Tibial nerve (tissue), 4 donors: ENCODE measurements around the gene NXPH3. TPM values are rescaled to one million over a fixed set of nuclear protein-coding genes. Genes with fewer than 3 reads are reported as not detected.

ENCODE experiments used
- DNase-seq, 2 donors: peaks; one replicate each; pipeline ENCODE4 v3.0.0-alpha.2; 2019; ENCODE audit warnings: low spot score in 2 of 2
- H3K27ac ChIP-seq, 4 donors: fragments of 200-600 bp; sonication (generic) in 3 of 4; one replicate each; pipeline ENCODE4 v1.5.1; 2017 to 2019; ENCODE audit warnings: mild to moderate bottlenecking in 1 of 4
- H3K27me3 ChIP-seq, 2 donors: fragments of 200-600 bp; sonication (generic) in 1 of 2; one replicate each; pipeline versions ENCODE4 v1.5.1 to v1.6.0; 2017 to 2019
- H3K36me3 ChIP-seq, 3 donors: fragments of 200-600 bp; sonication (generic); one replicate each; pipeline ENCODE4 v1.5.1; 2018 to 2019
- H3K4me1 ChIP-seq, 4 donors: fragments of 200-600 bp; sonication (generic) in 3 of 4; one replicate each; pipeline ENCODE4 v1.5.1; 2017 to 2019
- H3K4me3 ChIP-seq, 4 donors: fragments of 200-600 bp; sonication (generic) in 3 of 4; one replicate each; pipeline ENCODE4 v1.5.1; 2017 to 2019; ENCODE audit warnings: mild to moderate bottlenecking in 1 of 4, moderate library complexity in 1 of 4
- H3K9me3 ChIP-seq, 4 donors: fragments of 200-600 bp; sonication (generic) in 3 of 4; one replicate each; pipeline ENCODE4 v1.5.1; 2017 to 2019
- CTCF ChIP-seq, 5 experiments: fragments of 200-600 bp in 3 of 5; fragments of 450-650 bp in 2 of 5; sonication (generic) in 3 of 5; IDR thresholded peaks; one replicate each; pipeline ENCODE4 v1.5.1; 2016 to 2019; ENCODE audit warnings: antibody characterized with exemption in 5 of 5, mild to moderate bottlenecking in 3 of 5, moderate library complexity in 2 of 5
- EP300 ChIP-seq, 2 donors: sonication (generic); formaldehyde crosslinking; IDR thresholded peaks; one replicate each; pipeline ENCODE4 v1.6.1; 2017; ENCODE audit warnings: antibody characterized with exemption in 2 of 2, mild to moderate bottlenecking in 1 of 2
- POLR2A ChIP-seq, 2 donors: fragments of 450-650 bp; IDR thresholded peaks; one replicate each; pipeline ENCODE4 v1.6.1; 2017; ENCODE audit warnings: antibody characterized with exemption in 2 of 2, mild to moderate bottlenecking in 2 of 2, moderate library complexity in 2 of 2
- WGBS, 2 donors: methylation state at CpG; one replicate each; pipeline ENCODE4 v1.1.5; 2018; 5-methylcytosine and 5-hydroxymethylcytosine counted together
- total RNA-seq, 4 donors: library from RNA; depleted of rRNA; stranded (reverse); fragments of >200 nt; gene quantifications; one replicate each; pipeline ENCODE4 v1.1.0, GENCODE V29; 2016

The NXPH3 gene
- total RNA-seq, 4 donors from 2014 or later = 5.4 to 21.9 (median 11.4) TPM

- DNase-seq = no peak
- Histone ChIP-seq H3K4me1 (peaks cover 0 to 67% (median 15%) of the 10 kb centered on the region in 4 donors), H3K27me3 (peaks cover 0 to 11% of the 10 kb centered on the region in 2 donors), H3K36me3 (no peaks in the 10 kb centered on the region), H3K4me3 (no peak overlapping the region), H3K9me3 (no peaks in the 10 kb centered on the region), H3K27ac (peak overlapping the region in 1 of 4 donors; percentile 88)
- 42 to 44% methylated on average over 15 of the region's 15 CpGs for WGBS, 2 donors
- TF ChIP-seq EP300 (IDR thresholded peaks at IDR 0.05) (no peak), POLR2A (IDR thresholded peaks at IDR 0.05) (no peak), CTCF (IDR thresholded peaks at IDR 0.05) (no peak)
Measured at GRCh38 chr17:49573510-49574322, 2.0 kb upstream of the NXPH3 start.

GRCh38 chr17:49574323-49574781, 1.3 kb upstream of the NXPH3 start:
- WGBS, 2 donors = 26 to 27% methylated on average over 13 of the region's 13 CpGs
- Histone ChIP-seq H3K9me3 (no peaks in the 10 kb centered on the region), H3K4me1 (peaks cover 0 to 71% (median 15%) of the 10 kb centered on the region in 4 donors), H3K36me3 (no peaks in the 10 kb centered on the region), H3K27me3 (peaks cover 0 to 11% of the 10 kb centered on the region in 2 donors), H3K4me3 (no peak overlapping the region), H3K27ac (peak overlapping the region in 3 of 4 donors; percentile 49 to 88 (median 50))
- no peak for DNase-seq
- no peak for TF ChIP-seq CTCF (IDR thresholded peaks at IDR 0.05)

GRCh38 chr17:49574945-49575678, 559 bp upstream of the NXPH3 start:
- H3K36me3 ChIP-seq = no peaks in the 10 kb centered on the region
- peaks cover 0 to 64% (median 15%) of the 10 kb centered on the region in 4 donors for H3K4me1 ChIP-seq
- TF ChIP-seq CTCF (IDR thresholded peaks at IDR 0.05) (no peak), POLR2A (IDR thresholded peaks at IDR 0.05) (no peak), EP300 (IDR thresholded peaks at IDR 0.05) (no peak)
- 15 to 16% methylated on average over 20 of the region's 29 CpGs for WGBS, 2 donors
- peak overlapping the region in 3 of 4 donors; percentile 52 to 80 (median 56) for H3K4me3 ChIP-seq
- no peak for DNase-seq
- H3K9me3 ChIP-seq = no peaks in the 10 kb centered on the region
- peaks cover 0 to 11% of the 10 kb centered on the region in 2 donors for H3K27me3 ChIP-seq
- peak overlapping the region in 3 of 4 donors; percentile 49 to 88 (median 50) for H3K27ac ChIP-seq

GRCh38 chr17:49576088-49576916, 631 bp downstream of the NXPH3 start:
- H3K27ac ChIP-seq = peak overlapping the region; percentile 56 to 88 (median 66)
- DNase-seq = peak in 1 of 2 donors; percentile 31
- TF ChIP-seq POLR2A (IDR thresholded peaks at IDR 0.05) (peak in 1 of 2 donors; percentile 33), CTCF (IDR thresholded peaks at IDR 0.05) (no peak), EP300 (IDR thresholded peaks at IDR 0.05) (peak in 1 of 2 donors; percentile 23)
- no peaks in the 10 kb centered on the region for H3K36me3 ChIP-seq
- H3K9me3 ChIP-seq = no peaks in the 10 kb centered on the region
- peaks cover 0 to 11% of the 10 kb centered on the region in 2 donors for H3K27me3 ChIP-seq
- peaks cover 0 to 60% (median 15%) of the 10 kb centered on the region in 4 donors for H3K4me1 ChIP-seq
- H3K4me3 ChIP-seq = peak overlapping the region; percentile 52 to 80 (median 67)
- 2% methylated on average over 44 to 59 of the region's 68 CpGs for WGBS, 2 donors
